Measurements from ENCODE around the gene ANAPC15. TPM values are rescaled to one million over a fixed set of nuclear protein-coding genes. Genes with fewer than 3 reads are reported as not detected.

Gene ANAPC15
- total and polyA plus RNA-seq, 2 of the 4 experiments (the other 2 are of a cell fraction) = 66.3 to 84.2 TPM

GRCh38 chr11:72123117-72123653 lies 10.7 kb upstream of the ANAPC15 start:
- ChIA-PET POLR2A (ENCODE audit: unreplicated experiment) (no interaction called here), CTCF (no interaction called here)
- Histone ChIP-seq H2AFZ (replicated peaks; ENCODE audit: low read length, poor library complexity) (no peak overlapping the region), H4K91ac (ENCODE audit: insufficient read depth, low read depth, low read length) (no peak overlapping the region), H4K8ac (ENCODE audit: low read depth in 2 of 2, low read length in 2 of 2) (no peak overlapping the region), H3K4ac (ENCODE audit: low read depth, low read length) (no peak overlapping the region), H2AK5ac (ENCODE audit: low read depth, low read length) (no peak overlapping the region), H3K27ac (ENCODE audit: insufficient read depth, low read length) (no peak overlapping the region), H3K14ac (replicated peaks; ENCODE audit: low read depth, low read length) (no peak overlapping the region), H3K36me3 (ENCODE audit: control insufficient read depth, insufficient read depth, low read length) (no peaks in the 10 kb centered on the region), H3K18ac (ENCODE audit: low read depth, low read length) (no peak overlapping the region), H4K20me1 (ENCODE audit: insufficient read depth, low read length) (no peaks in the 10 kb centered on the region), H3K4me3 (ENCODE audit: insufficient read depth, low read depth, low read length) (no peak overlapping the region), H2BK120ac (ENCODE audit: low read depth, low read length) (no peak overlapping the region), H4K5ac (ENCODE audit: low read depth, low read length) (no peak overlapping the region), H3K9ac (ENCODE audit: low read depth, low read length) (no peak overlapping the region), H2BK20ac (ENCODE audit: low read depth, low read length) (no peak overlapping the region), H3K9me1 (ENCODE audit: insufficient read depth, low read length) (no peaks in the 10 kb centered on the region), H3K23ac (ENCODE audit: low read depth, low read length) (no peak overlapping the region), H2BK15ac (ENCODE audit: low read depth, low read length) (no peak overlapping the region), H3K9me3 (ENCODE audit: control insufficient read depth, insufficient read depth, low read length) (no peaks in the 10 kb centered on the region), H2BK5ac (ENCODE audit: low read depth, low read length, poor library complexity, severe bottlenecking) (no peak overlapping the region), H3K4me1 (ENCODE audit: control insufficient read depth, insufficient read depth, low read length) (no peaks in the 10 kb centered on the region), H3K4me2 (ENCODE audit: low read depth, low read length) (no peak overlapping the region), H3K27me3 (ENCODE audit: control insufficient read depth, insufficient read depth, low read length) (peaks cover 2% of the 10 kb centered on the region; the same call in 1 of the 2 replicates), H3K56ac (ENCODE audit: extremely low read depth, insufficient read depth, low read length) (no peak overlapping the region), H3K79me1 (ENCODE audit: low read depth in 1 of 2, low read length in 2 of 2) (no peaks in the 10 kb centered on the region), H2AK9ac (replicated peaks; ENCODE audit: low read depth, low read length, poor library complexity) (no peak overlapping the region)
- no TSS peak for BruUV-seq (replicated peaks)
- no peak for TF ChIP-seq FOS (IDR thresholded peaks at IDR 0.05; ENCODE audit: low read depth, low read length)
- dilution Hi-C loops (cut with HindIII; ENCODE audit: low sequenced_read_pairs, unreplicated experiment) = no loop called here
- WGBS, 2 experiments (ENCODE audit: extremely low coverage in 2 of 2, insufficient read length in 1 of 2) = no CpG with 5 or more reads among the region's 3 CpGs
- ATAC-seq (ENCODE audit: low read depth) (no peak), DNase-seq (no peak)
- intact Hi-C loops (cut with micrococcal nuclease) = no loop called here
- in situ Hi-C loops (cut with MboI; ENCODE audit: low sequenced_read_pairs) = no loop called here
